Testis (tissue), 2 donors: Measurements from ENCODE around the gene SNAP47.

Experiments
- CTCF ChIP-seq, 3 experiments: fragments of 450-650 bp in 2 of 3; fragments of 200-600 bp in 1 of 3; sonication (generic) in 1 of 3; IDR thresholded peaks; one replicate each; pipeline ENCODE4 v1.5.1; 2016 to 2019; ENCODE audit warnings: antibody characterized with exemption in 3 of 3, mild to moderate bottlenecking in 2 of 3, moderate library complexity in 1 of 3
- POLR2A ChIP-seq: fragments of 450-650 bp; IDR thresholded peaks from one replicate; pipeline ENCODE4 v1.6.1; 2017; ENCODE audit warnings: antibody characterized with exemption, mild to moderate bottlenecking, moderate library complexity

- no peak for TF ChIP-seq POLR2A
- TF ChIP-seq CTCF (IDR thresholded peaks at IDR 0.05): no peak
Measured at GRCh38 chr1:227816750-227817446, 81.7 kb downstream of the SNAP47 start.
